Endothelial cell of umbilical vein (primary cell): ENCODE results near the gene RPL12. TPM values are rescaled to one million over a fixed set of nuclear protein-coding genes. Genes with fewer than 3 reads are reported as not detected.

Source experiments
- polyA plus RNA-seq, 4 experiments: library from polyadenylated mRNA; depleted of rRNA in 3 of 4; stranded (reverse) in 3 of 4; unstranded in 1 of 4; fragments of >200 nt; gene quantifications; 2 replicates each; pipeline versions ENCODE4 v1.2.1 to v1.2.3, GENCODE V29; 2011 to 2012; ENCODE audit warnings: missing spikeins in 1 of 4
- small RNA-seq: library from RNA; depleted of rRNA; stranded (forward); fragments of <200 nt; gene quantifications from one replicate; pipeline ENCODE3, GENCODE V24; 2012; ENCODE audit warnings: low replicate concordance, low read depth; ENCODE audit not compliant: insufficient read depth, insufficient read length
- total RNA-seq: library from RNA; stranded (reverse); gene quantifications from 2 replicates; pipeline ENCODE4 v1.2.3, GENCODE V29; 2021

Gene RPL12
- total and polyA plus RNA-seq, 2 donors (not counting 3 experiments of a cell fraction or from before 2014, with no cell fraction given), result 1,231 to 3,007 TPM

Small RNA genes within 50 kb of the gene (small RNA-seq; reads per million reads assigned to genes)
- not detected for gene RF00019
- gene SNORA65, result 15.8 reads per million, percentile 74 among the genes with 10 or more reads in this experiment

Other genes starting within 250 kb of the RPL12 start
- 5.2 and 8.3 TPM in 2 replicates for gene GARNL3, start 186.6 kb downstream of the RPL12 start, total RNA-seq
- gene GARNL3, start 186.6 kb downstream of the RPL12 start, polyA plus RNA-seq, result 1.3 and 1.4 TPM in 2 replicates
- gene SLC2A8, start 54.2 kb downstream of the RPL12 start, total RNA-seq, result 17.0 and 19.3 TPM in 2 replicates
- 26.1 and 33.5 TPM in 2 replicates for gene SLC2A8, start 54.2 kb downstream of the RPL12 start, polyA plus RNA-seq
- gene ZNF79, start 27.0 kb downstream of the RPL12 start, total RNA-seq, result 8.9 and 10.6 TPM in 2 replicates
- gene ZNF79, start 27.0 kb downstream of the RPL12 start, polyA plus RNA-seq, result 6.1 and 6.3 TPM in 2 replicates
- gene LRSAM1, start 104 bp upstream of the RPL12 start, total RNA-seq, result 18.5 and 18.9 TPM in 2 replicates
- 10.8 and 12.6 TPM in 2 replicates for gene LRSAM1, start 104 bp upstream of the RPL12 start, polyA plus RNA-seq
- gene STXBP1, start 160.9 kb upstream of the RPL12 start, total RNA-seq, result 50.5 and 51.3 TPM in 2 replicates
- gene STXBP1, start 160.9 kb upstream of the RPL12 start, polyA plus RNA-seq, result 12.7 and 18.8 TPM in 2 replicates